Spinal cord (tissue), 10 donors: ENCODE data around the gene NCR1. TPM values are rescaled to one million over a fixed set of nuclear protein-coding genes. Genes with fewer than 3 reads are reported as not detected.
A peak's percentile ranks its signal among the peaks of the same experiment; 100 is the strongest.
"Not testable (repeated sequence)": the region's sequence is repeated elsewhere in the genome, so short reads cannot be mapped to it uniquely, and the experiment has no call there.

Experiments
- DNase-seq, 6 donors: peaks; one replicate each; pipeline versions ENCODE4 v3.0.0 to v3.0.0-alpha.2; 2013 to 2015; ENCODE audit warnings: low spot score in 6 of 6, low read depth in 4 of 6
- H3K27ac ChIP-seq: one replicate; pipeline ENCODE4 v1.5.1; 2013; ENCODE audit warnings: low read depth, low read length, control low read depth
- H3K27me3 ChIP-seq: one replicate; pipeline ENCODE4 v1.6.1; 2013; ENCODE audit warnings: low read length; ENCODE audit not compliant: control insufficient read depth, insufficient read depth
- H3K36me3 ChIP-seq: one replicate; pipeline ENCODE4 v1.6.1; 2013; ENCODE audit warnings: low read length; ENCODE audit not compliant: control insufficient read depth, insufficient read depth
- H3K4me1 ChIP-seq: one replicate; pipeline ENCODE4 v1.6.1; 2013; ENCODE audit warnings: low read length; ENCODE audit not compliant: control insufficient read depth, insufficient read depth
- H3K4me3 ChIP-seq: one replicate; pipeline ENCODE4 v1.5.1; 2013; ENCODE audit warnings: low read depth, low read length, control low read depth
- H3K9me3 ChIP-seq: one replicate; pipeline ENCODE4 v1.6.1; 2013; ENCODE audit warnings: low read length; ENCODE audit not compliant: control insufficient read depth, insufficient read depth
- WGBS: methylation state at CpG from one replicate; pipeline ENCODE4 v1.1.5; 2013; ENCODE audit warnings: missing lambda C conversion rate; ENCODE audit not compliant: insufficient coverage; 5-methylcytosine and 5-hydroxymethylcytosine counted together
- polyA plus RNA-seq, 2 donors: library from polyadenylated mRNA; unstranded; fragments of 120-200 nt; gene quantifications; one replicate each; pipeline ENCODE4 v1.2.1, GENCODE V29; 2013; ENCODE audit not compliant: insufficient read length in 2 of 2
- total RNA-seq, 2 donors: library from RNA; depleted of rRNA in 1 of 2; stranded (reverse); fragments of 120-200 nt in 1 of 2; fragments of >200 nt in 1 of 2; gene quantifications; one replicate each; pipeline versions ENCODE4 v1.2.3 to v1.2.4, GENCODE V29; 2013 to 2014
- donor health status: healthy.

Gene NCR1
- total and polyA plus RNA-seq, 4 donors, result 0.14 to 0.17 TPM; not detected in 2

- no peak overlapping the region for H3K4me3 ChIP-seq
- no peak overlapping the region for H3K27ac ChIP-seq
- WGBS, result 86% methylated on average over 3 of the region's 3 CpGs
- no peaks in the 10 kb centered on the region for H3K36me3 ChIP-seq
- no peak for DNase-seq
- no peaks in the 10 kb centered on the region for H3K9me3 ChIP-seq
- no peaks in the 10 kb centered on the region for H3K27me3 ChIP-seq
- H3K4me1 ChIP-seq, result no peaks in the 10 kb centered on the region
These were observed 3.9 kb upstream of the NCR1 start for GRCh38 chr19:54902061-54902460.

GRCh38 chr19:54903303-54903702 lies 2.6 kb upstream of the NCR1 start:
- no peak overlapping the region for H3K4me3 ChIP-seq
- no CpG with 5 or more reads among the region's 6 CpGs for WGBS
- H3K4me1 ChIP-seq, result no peaks in the 10 kb centered on the region
- no peak overlapping the region for H3K27ac ChIP-seq
- no peaks in the 10 kb centered on the region for H3K9me3 ChIP-seq
- no peaks in the 10 kb centered on the region for H3K36me3 ChIP-seq
- no peaks in the 10 kb centered on the region for H3K27me3 ChIP-seq
- DNase-seq, result no peak

GRCh38 chr19:54904261-54904660 lies 1.7 kb upstream of the NCR1 start:
- H3K36me3 ChIP-seq, H3K9me3 ChIP-seq, DNase-seq, H3K4me3 ChIP-seq, H3K4me1 ChIP-seq, H3K27ac ChIP-seq, H3K27me3 ChIP-seq: not testable (repeated sequence)
- no CpG with 5 or more reads among the region's 4 CpGs for WGBS

- Histone ChIP-seq H3K4me1 (no peaks in the 10 kb centered on the region), H3K27ac (no peak overlapping the region), H3K4me3 (no peak overlapping the region), H3K27me3 (no peaks in the 10 kb centered on the region), H3K9me3 (no peaks in the 10 kb centered on the region), H3K36me3 (no peaks in the 10 kb centered on the region)
- 42% methylated on average over 2 of the region's 5 CpGs for WGBS
- no peak for DNase-seq
These were observed 536 bp upstream of the NCR1 start for GRCh38 chr19:54905421-54905802.

- no peaks in the 10 kb centered on the region for H3K36me3 ChIP-seq
- no peaks in the 10 kb centered on the region for H3K27me3 ChIP-seq
- no peaks in the 10 kb centered on the region for H3K9me3 ChIP-seq
- no peaks in the 10 kb centered on the region for H3K4me1 ChIP-seq
- no peak for DNase-seq
- 100% methylated on average over 1 of the region's 7 CpGs for WGBS
- no peak overlapping the region for H3K27ac ChIP-seq
- H3K4me3 ChIP-seq, result no peak overlapping the region
These were observed 871 bp downstream of the NCR1 start for GRCh38 chr19:54906819-54907218.

- H3K36me3 ChIP-seq, DNase-seq, H3K4me1 ChIP-seq, H3K27me3 ChIP-seq, H3K27ac ChIP-seq, H3K4me3 ChIP-seq, H3K9me3 ChIP-seq: not testable (repeated sequence)
- no CpG with 5 or more reads among the region's 5 CpGs for WGBS
These were observed 2.0 kb downstream of the NCR1 start for GRCh38 chr19:54907899-54908298.

- Histone ChIP-seq H3K9me3 (no peaks in the 10 kb centered on the region), H3K27me3 (no peaks in the 10 kb centered on the region), H3K4me1 (no peaks in the 10 kb centered on the region), H3K4me3 (no peak overlapping the region), H3K36me3 (no peaks in the 10 kb centered on the region), H3K27ac (no peak overlapping the region)
- DNase-seq, result no peak
- 80% methylated on average over 11 of the region's 11 CpGs for WGBS
These were observed 10.9 kb downstream of the NCR1 start for GRCh38 chr19:54916822-54917221.

- 86% methylated on average over 8 of the region's 9 CpGs for WGBS
- DNase-seq, result no peak
- H3K9me3 ChIP-seq, result no peaks in the 10 kb centered on the region
These were observed 12.6 kb downstream of the NCR1 start for GRCh38 chr19:54918499-54918898.

GRCh38 chr19:54919646-54920563 lies 14.0 kb downstream of the NCR1 start:
- not testable (repeated sequence) for H3K27me3 ChIP-seq, H3K9me3 ChIP-seq, H3K36me3 ChIP-seq, H3K27ac ChIP-seq, H3K4me3 ChIP-seq, H3K4me1 ChIP-seq
- DNase-seq, result peak in 1 of 6 donors; percentile 26
- 80% methylated on average over 10 of the region's 24 CpGs for WGBS

More at GRCh38 chr19:54918499-54918898, 12.6 kb downstream of the NCR1 start:
- no peaks in the 10 kb centered on the region for H3K36me3 ChIP-seq
- H3K4me3 ChIP-seq, result no peak overlapping the region
- no peak overlapping the region for H3K27ac ChIP-seq
- peaks cover 2% of the 10 kb centered on the region for H3K4me1 ChIP-seq
- H3K27me3 ChIP-seq, result no peaks in the 10 kb centered on the region

GRCh38 chr19:54921082-54921481 lies 15.1 kb downstream of the NCR1 start:
- WGBS, result 80% methylated on average over 7 of the region's 7 CpGs
- Histone ChIP-seq H3K4me3 (no peak overlapping the region), H3K27ac (no peak overlapping the region), H3K4me1 (peaks cover 2% of the 10 kb centered on the region), H3K9me3 (no peaks in the 10 kb centered on the region), H3K27me3 (no peaks in the 10 kb centered on the region), H3K36me3 (no peaks in the 10 kb centered on the region)
- DNase-seq, result no peak
